ACHN (cell line): Measurements from ENCODE around the gene EVC.

Experiments used
- DNase-seq: peaks from one replicate; pipeline ENCODE4 v3.0.0-alpha.2; 2015
- in situ Hi-C: cut with HindIII; loops from 2 replicates; pipeline ENCODE4 v1.10.0; 2017; ENCODE audit warnings: low sequenced_read_pairs, low pct_ligation_motif_present, low pct_unique_long_range_greater_than_20kb

EVC gene

GRCh38 chr4:5707366-5707765 lies 3.6 kb upstream of the EVC start:
- DNase-seq: no peak
- in situ Hi-C loops: no loop called here

- no peak for DNase-seq
- in situ Hi-C loops: no loop called here
Measured at GRCh38 chr4:5707778-5708448, 3.1 kb upstream of the EVC start.

GRCh38 chr4:5708449-5709206 lies 2.4 kb upstream of the EVC start, which contains the start of gene EVC2:
Gene EVC2, minus strand, starts transcription at chr4:5708559. Its CDS starts 46 bp downstream, at chr4:5708513.
- in situ Hi-C loops: no loop called here
- no peak for DNase-seq

GRCh38 chr4:5709207-5709575 lies 1.8 kb upstream of the EVC start:
- in situ Hi-C loops: no loop called here

GRCh38 chr4:5710065-5710960 lies 688 bp upstream of the EVC start:
- DNase-seq: peak; percentile 31
- in situ Hi-C loops: no loop called here

More at GRCh38 chr4:5709207-5709575, 1.8 kb upstream of the EVC start:
- DNase-seq: no peak

GRCh38 chr4:5711479-5712184 lies 631 bp downstream of the EVC start:
- in situ Hi-C loops: no loop called here
- DNase-seq: peak; percentile 43

GRCh38 chr4:5712517-5712916 lies 1.5 kb downstream of the EVC start:
- DNase-seq: peak; percentile 58
- in situ Hi-C loops: no loop called here

GRCh38 chr4:5712931-5713330 lies 1.9 kb downstream of the EVC start:
- in situ Hi-C loops: no loop called here
- DNase-seq: no peak

- in situ Hi-C loops: no loop called here
- no peak for DNase-seq
Measured at GRCh38 chr4:5713861-5714260, 2.9 kb downstream of the EVC start.

GRCh38 chr4:5715357-5715756 lies 4.4 kb downstream of the EVC start:
- DNase-seq: no peak
- in situ Hi-C loops: no loop called here

GRCh38 chr4:5716391-5716790 lies 5.4 kb downstream of the EVC start:
- in situ Hi-C loops: no loop called here
- DNase-seq: no peak

GRCh38 chr4:5717449-5718158 lies 6.6 kb downstream of the EVC start:
- in situ Hi-C loops: no loop called here
- no peak for DNase-seq

- no peak for DNase-seq
- in situ Hi-C loops: no loop called here
Measured at GRCh38 chr4:5718411-5718810, 7.4 kb downstream of the EVC start.

GRCh38 chr4:5719350-5720055 lies 8.5 kb downstream of the EVC start:
- in situ Hi-C loops: no loop called here
- DNase-seq: no peak

- in situ Hi-C loops: no loop called here
- DNase-seq: no peak
Measured at GRCh38 chr4:5720157-5720850, 9.3 kb downstream of the EVC start.

GRCh38 chr4:5720980-5721379 lies 10.0 kb downstream of the EVC start:
- no peak for DNase-seq
- in situ Hi-C loops: no loop called here

- in situ Hi-C loops: no loop called here
Measured at GRCh38 chr4:5721923-5722322, 10.9 kb downstream of the EVC start.

More at GRCh38 chr4:5721923-5722322, 10.9 kb downstream of the EVC start:
- no peak for DNase-seq
